GM18867 (cell line): ENCODE data around the gene IKZF5.

Source experiments
- ATAC-seq: cut with Tn5 transposase; IDR thresholded peaks from one replicate; pipeline ENCODE4 v1.9.1; 2021; ENCODE audit warnings: mild to moderate bottlenecking, moderate library complexity; ENCODE audit not compliant: unreplicated experiment

IKZF5 gene

DNA sequence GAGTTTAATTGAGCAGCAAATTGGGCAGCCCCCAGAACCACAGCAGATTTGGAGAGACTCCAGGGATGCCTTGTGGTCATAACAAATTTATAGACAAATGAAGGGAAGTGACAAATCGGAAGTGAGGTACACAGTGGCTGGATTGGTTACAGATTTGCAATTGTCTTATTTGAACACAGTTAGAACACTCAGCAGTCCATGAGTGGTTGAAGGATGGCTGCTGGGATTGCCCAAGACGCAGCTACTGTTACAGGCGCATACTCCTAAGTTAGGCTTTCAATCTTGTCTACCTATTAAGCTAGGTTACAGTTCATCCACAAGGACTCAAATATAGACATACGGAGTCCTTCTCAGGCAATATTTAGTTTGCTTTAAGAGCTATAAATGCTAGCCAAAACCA, 7.6 kb upstream of the IKZF5 start:
- no peak for ATAC-seq

DNA sequence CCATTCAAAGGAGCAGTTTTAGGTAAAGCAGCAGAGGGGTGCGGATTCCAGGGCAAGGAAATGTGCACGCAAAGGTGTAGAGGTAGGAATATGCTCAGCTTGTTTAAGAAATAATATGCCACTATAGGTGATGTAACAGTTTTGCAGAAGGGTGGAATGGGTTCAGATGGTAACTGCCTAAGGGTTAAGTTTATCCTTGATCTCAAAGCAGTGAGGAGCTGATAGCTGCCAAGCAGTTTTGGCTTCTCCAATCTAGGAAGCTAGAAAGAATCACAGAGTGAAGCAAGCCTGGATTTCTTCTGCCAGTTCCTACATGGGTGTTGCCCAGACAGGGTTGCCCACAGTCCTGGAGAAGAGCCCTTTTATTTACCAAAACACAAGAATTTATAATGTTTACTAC, 6.2 kb upstream of the IKZF5 start:
- ATAC-seq, result no peak

DNA sequence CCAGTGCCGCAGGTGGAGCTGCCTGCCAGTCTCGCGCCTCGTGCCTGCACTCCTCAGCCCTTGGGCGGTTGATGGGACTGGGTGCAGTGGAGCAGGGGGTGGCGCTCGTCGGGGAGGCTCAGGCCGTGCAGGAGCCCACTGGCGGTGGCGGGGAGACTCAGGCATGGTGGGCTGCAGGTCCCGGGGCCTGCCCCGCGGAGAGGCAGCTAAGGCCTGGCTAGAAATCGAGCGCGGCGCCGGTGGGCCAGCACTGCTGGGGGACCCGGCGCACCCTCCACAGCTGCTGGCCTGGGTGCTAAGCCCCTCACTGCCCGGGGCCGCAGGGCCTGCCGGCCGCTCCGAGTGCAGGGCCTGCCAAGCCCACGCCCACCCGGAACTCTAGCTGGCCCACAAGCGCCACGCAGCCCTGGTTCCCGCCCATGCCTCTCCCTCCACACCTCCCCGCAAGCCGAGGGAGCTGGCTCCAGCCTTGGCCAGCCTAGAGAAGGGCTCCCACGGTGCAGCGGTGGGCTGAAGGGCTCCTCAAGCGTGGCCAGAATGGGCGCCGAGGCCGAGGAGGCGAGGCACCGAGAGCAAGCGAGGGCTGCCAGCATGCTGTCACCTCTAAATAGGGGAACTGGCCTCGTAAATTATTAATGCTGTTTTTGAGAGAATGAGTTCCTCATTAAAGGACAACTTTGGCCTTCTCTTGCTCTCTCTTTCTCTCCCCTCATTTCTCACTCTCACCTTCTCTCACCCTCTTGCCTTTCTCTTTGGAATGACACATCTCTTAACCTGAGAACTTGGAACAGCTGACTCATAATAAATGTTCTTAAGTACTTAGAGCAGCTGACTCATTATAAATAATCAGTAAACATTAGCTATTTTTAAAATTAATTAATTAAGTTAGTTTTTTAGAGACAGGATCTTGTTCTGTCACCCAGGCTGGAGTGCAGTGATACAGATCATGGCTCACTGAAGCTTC, 5.1 kb upstream of the IKZF5 start:
- ATAC-seq, result no peak

DNA sequence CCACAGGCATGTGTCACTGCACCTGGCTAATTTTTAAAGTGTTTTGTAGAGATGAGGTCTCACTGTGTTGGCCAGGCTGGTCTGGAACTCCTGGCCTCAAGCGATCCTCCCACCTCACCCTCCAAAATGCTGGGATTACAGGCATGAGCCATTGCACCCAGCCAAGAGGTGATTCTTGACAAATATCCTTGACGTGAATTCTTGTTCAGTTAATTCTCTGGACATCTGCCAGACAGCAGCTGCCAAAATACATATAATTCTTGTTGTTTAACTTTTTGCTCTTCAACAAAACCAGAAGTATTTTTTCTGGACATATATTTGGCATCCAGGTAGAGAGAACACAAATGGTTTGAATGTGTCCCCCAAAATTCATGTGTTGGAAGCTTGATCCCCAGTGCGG, 3.4 kb upstream of the IKZF5 start:
- ATAC-seq, result no peak

DNA sequence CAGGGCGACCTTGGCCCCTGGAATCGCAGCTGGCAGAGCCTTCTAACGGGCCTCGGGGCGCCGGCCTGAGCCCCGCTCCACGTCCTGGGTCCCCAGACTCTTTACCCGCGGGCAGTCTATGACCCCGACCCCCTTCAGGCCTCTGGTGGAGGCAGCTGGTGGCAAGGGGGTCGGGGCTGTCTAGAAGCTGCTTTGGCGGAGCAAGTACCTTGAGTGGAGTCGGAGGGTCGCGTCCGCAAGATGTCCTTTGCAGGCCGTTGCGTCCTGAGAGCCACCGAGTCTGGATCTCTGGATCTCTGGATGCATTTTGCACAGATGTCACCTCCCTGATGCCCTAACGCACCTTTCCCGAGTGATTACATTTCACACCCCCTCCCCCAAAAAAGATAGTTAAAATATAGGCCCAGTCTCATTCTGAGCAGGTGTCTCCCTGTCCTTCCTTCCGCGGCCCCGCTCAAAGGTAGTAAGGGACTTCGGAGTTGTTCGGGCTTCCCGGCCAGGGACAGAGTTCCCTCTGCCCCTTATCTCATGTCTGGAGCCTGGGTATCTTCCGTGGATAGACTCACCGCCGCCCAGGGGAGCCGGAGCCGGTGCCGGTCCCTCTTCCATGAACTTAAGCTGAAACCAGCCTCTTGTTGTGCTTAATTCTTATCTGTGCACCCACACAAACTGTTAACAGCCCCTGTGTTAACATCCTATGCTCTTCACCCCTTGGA, 668 bp upstream of the IKZF5 start:
- ATAC-seq, result peak; percentile 3

DNA sequence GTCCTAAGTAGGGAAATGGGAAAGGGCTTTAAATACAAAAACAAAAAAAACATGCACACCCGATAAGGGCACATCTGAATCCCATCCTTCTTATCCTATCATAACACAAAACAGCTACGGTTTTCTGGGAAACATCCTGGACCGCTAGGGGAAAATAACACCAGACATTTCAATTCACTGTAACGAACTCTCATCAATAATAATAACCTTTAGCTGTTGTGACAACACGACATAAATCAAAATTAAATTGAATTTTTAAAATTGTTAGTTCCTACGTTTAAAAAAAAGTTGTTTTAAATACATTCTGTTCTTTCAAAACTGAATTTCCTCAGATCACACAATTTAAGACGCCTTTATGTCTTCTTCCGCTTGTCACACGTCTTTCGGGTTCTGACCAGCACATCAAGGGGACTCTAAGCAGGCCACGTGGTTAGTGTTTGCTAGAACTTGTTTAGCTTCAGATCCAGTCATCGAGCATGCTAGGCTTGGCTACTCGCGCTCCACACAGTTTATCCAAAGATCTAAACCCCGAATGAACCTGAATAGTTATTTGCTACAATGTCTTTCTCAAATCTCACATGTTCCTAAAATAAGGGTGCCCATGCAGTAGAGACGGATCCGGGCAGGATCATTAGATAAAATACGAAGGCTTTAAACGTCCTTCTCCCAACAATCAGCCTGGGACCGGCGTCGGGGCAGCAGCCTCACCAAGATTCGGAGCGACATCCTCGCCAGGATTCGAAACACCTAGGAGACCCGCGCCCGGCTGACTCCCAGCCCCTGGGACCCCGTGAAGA, 839 bp downstream of the IKZF5 start:
- peak; percentile 44 for ATAC-seq

DNA sequence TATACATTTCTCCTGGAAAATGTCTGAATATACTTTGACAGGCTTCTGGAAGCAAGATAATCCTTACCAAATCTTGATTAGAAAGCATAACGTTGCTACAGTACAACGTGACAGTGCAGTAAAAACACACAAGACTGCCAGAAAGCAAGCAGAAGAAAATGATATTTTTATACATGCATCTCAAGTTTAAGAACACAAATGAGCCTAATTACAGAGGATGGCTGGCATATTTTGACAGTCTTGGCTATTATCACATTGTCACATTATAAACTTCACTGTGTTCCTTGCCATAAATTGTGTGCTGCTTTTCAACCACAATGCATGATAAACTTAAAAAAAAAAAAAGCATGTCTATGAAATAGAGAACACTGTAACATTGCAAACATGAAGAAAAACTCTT, 4.3 kb downstream of the IKZF5 start:
- no peak for ATAC-seq

DNA sequence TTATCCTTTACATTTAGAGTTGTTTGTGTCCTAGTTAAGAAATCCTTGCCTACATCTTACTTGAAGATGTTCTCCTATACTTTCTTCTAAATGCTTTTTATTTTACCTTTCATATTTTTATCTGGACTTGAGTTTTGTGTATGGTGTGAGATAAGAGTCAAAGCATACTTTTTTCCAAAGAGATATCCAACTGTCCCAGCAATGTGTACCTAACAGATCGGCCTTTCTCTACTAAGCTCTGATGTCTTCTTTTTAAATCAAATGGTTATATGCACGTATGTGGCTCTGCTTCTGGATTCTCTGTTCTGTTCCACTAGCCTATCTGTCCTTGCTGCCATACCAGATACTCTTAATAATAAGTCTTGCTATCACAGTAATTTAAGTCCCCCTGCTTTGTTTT, 7.2 kb downstream of the IKZF5 start:
- ATAC-seq, result no peak

DNA sequence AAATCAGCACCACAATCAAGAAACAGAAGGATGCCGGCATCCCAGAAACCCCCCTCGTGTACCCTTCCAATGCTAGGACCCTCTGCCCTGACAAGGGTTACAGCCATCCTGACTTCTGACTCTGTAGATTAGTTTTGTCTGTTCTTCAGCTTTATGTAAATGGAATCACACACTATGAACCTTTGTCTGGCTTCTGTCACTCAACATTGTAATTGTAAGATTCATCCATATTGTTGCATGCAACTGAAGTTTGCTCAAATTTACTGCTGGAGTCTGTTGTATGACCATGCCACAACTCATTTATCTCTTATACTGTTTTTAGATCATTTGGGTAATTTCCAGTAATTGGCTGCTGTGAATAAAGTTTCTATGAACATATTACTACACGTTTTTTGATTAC, 8.4 kb downstream of the IKZF5 start:
- no peak for ATAC-seq

DNA sequence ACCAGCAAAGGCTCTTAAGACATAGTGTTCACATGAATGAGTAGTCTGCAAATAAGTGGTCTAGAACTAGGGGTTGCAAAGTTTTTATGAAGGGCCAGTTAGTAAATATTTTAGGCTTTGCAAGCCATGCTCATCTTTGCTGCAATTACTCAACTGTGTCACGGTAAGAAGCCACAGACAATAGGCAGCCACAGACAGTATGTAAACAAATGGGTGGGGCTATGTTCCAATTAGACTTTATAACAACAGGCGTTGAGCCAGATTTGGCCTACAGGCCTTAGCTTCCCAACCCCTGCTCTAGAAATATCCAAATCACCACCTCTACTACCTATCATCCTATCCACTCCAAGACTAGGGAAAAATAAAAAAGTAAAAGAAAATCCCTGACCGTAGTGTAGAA, 9.2 kb downstream of the IKZF5 start:
- no peak for ATAC-seq

DNA sequence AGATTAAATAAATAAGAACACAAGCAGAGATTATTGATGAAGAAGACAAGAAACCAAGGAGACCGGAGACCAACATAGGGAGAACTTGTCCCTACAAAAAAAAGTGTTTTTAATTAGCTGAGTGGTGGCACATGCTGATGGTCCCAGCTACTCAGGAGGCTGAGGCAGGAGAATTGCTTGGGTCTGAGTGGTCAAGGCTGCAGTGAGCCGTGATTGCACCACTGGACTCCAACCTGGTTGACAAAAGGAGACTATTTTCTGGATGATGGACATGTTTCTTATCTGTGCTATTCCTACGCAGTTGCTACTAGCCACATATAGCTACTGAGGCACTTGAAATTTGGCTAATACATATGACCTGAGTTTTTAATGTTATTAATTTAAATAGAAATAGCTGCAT, 9.7 kb downstream of the IKZF5 start:
- no peak for ATAC-seq

DNA sequence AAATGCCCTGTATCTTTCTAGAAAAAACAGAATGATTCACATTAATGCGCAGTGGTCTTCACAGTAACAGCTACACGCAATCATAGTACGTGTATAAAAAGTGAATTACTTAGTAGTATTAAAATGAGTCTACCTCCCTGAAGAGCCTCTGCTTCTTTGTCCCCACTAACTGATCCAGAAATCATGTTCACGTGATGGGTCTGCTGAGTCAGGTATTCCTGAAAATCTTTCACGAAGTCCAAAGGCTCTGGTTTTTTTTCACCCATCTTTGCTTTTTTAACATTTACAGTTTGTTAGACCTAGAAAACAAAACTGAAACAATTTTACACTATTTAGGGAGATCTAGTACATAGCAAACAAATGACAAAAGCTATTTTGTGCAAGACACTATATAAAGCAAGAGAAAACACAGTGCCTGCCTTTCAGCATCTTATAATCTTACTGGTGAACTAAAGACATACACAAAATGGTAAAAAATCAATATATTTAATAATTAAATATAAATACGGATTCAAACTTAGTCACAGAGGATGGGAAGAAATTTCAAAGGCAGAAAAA, 10.2 kb downstream of the IKZF5 start:
- no peak for ATAC-seq

DNA sequence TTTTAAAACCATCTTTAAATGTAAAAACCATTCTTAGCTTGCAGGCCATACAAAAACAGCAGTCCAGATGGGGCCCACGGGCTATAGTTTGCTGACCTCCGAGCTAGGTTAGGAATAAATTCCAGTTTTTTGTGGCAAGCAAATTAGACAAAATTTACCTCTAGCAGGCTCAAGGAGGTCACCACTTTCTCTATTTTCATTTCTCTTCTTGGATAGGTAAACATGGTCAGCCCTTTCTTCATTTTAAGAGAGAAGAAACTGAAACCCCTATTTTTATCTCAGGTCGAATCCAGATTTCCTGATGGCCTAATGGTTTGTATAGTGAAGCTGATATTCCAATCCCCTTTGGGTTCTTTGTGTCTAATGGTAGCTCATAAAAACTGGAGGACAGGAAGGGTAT, 10.7 kb downstream of the IKZF5 start:
- ATAC-seq, result no peak

DNA sequence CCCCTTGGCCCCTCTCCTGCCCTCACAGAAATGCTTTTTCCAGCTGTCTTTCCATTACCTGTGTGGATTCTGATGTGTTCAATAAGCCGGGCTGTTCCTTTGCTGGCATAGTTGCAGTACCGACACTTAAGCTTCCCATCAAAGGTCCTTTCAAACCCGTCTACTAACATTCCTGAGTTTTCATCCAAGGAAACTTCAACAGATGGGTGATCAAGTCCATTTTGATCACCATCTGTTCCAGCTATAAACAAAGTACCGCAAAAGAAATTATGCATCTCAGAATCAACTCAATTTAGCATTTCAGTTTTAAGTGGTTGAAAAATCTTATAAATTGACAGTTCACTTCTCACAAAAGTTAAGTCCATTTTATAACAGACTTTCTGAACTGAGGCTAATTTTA, 12.7 kb downstream of the IKZF5 start:
- no peak for ATAC-seq

DNA sequence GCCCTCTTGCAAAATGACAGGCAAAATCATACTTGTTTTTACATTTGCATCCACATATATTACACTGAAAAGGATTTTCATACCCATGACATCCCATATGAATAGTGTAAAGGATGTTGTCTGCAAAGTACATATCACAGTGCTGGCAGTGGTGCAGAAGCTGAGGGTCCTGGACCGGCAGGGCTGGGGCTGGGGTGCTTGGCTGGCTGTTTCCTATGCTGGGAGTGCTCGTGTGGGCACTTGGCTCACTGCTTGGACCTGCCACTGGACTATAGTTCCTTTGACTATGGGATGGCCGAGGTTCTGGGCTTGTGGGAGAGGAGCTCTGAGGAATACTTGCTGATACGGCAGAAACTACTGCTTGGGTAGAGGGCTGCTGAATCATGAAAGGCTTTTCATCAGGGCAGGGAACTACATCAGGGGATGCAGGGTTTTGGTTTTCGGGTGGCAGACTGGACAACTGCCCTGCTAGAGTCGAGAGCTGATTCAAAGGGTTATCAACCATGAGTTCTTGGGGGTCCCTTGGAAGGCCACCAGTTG, 14.7 kb downstream of the IKZF5 start:
- ATAC-seq, result no peak

DNA sequence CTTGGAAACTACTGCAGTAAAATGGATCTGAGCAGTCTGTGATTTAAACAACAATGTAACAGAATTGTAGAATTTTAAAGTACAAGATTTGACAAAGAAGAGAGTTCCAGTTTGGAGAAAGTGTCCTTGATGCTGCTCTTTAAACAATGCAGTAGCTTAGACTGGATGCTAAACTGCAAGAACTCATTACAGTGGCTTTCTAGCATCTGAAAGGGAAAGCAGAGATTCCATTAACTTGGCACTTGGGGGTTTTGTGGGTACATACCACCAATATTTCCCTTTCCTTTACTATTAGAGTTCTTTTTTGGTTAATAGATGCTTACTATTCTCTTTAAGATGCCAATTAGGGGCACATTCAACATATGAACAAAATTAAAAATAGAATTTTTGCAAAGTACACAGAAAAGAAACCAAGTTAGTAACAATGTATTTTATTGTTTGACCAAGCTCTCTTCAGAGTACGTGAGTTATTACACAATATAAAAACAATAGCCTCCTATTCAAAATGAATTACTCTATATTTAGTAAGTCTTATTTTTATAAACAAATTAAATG, 16.5 kb downstream of the IKZF5 start:
- ATAC-seq, result no peak

DNA sequence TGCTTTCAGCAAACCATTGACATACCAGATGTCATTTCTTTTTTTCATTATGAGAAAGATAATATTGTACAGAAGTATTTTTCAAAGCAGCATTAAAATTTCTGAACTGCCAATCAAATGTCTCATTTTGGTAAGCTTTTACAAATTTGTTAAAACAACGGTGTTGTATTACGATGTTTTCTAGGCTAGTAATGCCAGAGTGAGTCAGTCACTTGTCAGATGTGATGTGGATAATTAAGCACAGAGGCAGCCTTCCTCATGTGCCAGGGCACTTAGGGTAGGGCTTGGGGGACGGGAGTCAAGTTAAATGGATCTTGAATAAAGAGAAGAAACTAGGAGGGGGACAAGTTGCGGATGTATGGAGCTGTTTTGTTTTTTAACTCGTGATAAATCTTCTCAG, 18.3 kb downstream of the IKZF5 start:
- ATAC-seq, result no peak

DNA sequence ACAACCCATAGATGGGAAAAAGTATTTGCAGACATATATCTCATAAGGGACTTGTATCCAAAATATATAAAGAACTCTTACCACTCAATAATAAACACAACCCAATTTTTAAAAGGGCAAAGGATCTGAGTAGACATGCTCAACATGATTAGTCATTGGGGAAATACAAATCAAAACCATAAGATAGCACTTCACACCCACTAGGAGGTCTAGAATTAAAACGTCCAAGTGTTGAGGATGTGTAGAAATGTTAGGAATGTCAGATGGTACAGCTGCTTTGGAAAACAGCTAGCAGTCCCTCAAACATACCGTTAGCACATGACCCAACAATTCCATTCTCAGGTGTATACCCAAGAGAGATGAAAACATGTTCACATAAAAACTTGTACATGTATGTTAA, 20.1 kb downstream of the IKZF5 start:
- no peak for ATAC-seq

DNA sequence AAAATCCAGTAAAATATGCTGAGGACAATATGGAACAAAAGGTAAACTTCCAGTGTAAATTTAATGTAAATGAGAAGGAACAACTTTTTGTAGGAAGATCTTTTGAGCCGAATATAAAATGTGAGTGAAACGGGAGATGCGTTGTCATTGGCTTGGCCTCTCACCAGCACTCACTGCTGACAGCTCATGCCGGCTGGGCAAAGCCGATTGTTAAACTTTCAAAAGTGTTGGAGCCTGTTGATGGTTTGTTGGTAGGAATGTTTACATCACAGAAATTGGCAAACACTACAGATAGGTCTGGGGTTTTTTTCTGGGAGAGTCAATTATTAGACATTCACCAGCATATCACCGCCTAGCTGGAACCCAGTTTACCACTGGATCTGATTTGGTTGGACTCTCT, 22.3 kb downstream of the IKZF5 start:
- ATAC-seq, result no peak

DNA sequence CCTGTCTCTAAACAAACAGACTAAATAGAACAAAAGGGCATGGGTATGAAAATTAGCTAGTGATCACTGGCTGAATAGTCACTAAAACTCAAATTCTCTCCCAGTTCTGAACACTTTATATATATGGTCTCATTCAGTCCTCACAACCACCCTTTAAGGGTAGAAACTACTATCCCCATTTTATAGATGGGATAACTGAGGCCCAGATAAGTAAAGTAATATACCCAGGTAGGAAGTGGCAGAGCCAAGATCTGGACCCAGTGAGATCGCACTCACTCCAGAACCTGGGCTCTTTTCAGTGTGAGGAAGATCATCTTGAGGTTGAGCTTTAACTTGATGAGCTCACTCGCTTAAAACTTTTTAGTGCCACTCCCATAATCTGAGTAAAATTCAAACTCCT, 23.9 kb downstream of the IKZF5 start:
- ATAC-seq, result no peak

DNA sequence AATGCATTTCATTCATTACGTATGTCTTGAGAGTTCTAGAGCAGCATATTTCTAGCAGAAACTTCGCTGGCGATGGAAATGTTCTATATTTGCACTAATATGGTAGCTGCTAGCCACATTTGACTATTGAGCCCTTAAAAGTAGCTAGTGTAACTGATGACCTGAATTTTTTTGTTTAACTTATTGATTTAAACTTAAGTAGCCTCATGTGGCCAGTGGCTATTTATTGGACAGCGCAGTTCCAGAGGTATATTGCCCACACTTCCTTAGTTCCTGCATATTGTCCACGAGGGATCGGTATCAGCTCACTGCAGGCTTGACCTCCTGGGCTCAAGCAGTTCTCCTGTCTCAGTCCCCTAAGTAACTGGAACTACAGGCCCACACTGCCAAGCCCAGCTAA, 24.7 kb downstream of the IKZF5 start:
- no peak for ATAC-seq
